Kasumi-1 (cell line): ENCODE results near the gene IPO8.
"Not testable (repeated sequence)": the region's sequence is repeated elsewhere in the genome, so short reads cannot be mapped to it uniquely, and the experiment has no call there.

Experiments
- DNase-seq, 2 experiments: peaks; one replicate each; lab custom pipeline; 2025; lab: John Stamatoyannopoulos, UW

Gene IPO8

GRCh38 chr12:30603129-30603528 lies 92.5 kb downstream of the IPO8 start:
- no peak for DNase-seq

GRCh38 chr12:30602678-30603077 lies 93.0 kb downstream of the IPO8 start:
- no peak for DNase-seq

GRCh38 chr12:30599608-30600007 lies 96.1 kb downstream of the IPO8 start:
- no peak for DNase-seq

- no peak for DNase-seq
Observed at GRCh38 chr12:30598889-30599288, 96.8 kb downstream of the IPO8 start.

GRCh38 chr12:30595742-30596141 lies 99.9 kb downstream of the IPO8 start:
- no peak for DNase-seq

- no peak for DNase-seq
Observed at GRCh38 chr12:30594509-30594908, 101.2 kb downstream of the IPO8 start.

- DNase-seq = not testable (repeated sequence)
Observed at GRCh38 chr12:30588572-30588971, 107.1 kb downstream of the IPO8 start.

GRCh38 chr12:30587782-30588181 lies 107.9 kb downstream of the IPO8 start:
- DNase-seq = no peak

GRCh38 chr12:30585877-30586276 lies 109.8 kb downstream of the IPO8 start:
- no peak for DNase-seq

- DNase-seq = no peak
Observed at GRCh38 chr12:30582943-30583342, 112.7 kb downstream of the IPO8 start.

- DNase-seq = no peak
Observed at GRCh38 chr12:30580344-30580743, 115.3 kb downstream of the IPO8 start.
